ACC112 (cell line): ENCODE results near the gene INPP5F.
A peak's percentile ranks its signal among the peaks of the same experiment; 100 is the strongest.

Source experiments
- H2AFZ ChIP-seq: fragments of 200-600 bp; sonication (generic); one replicate; pipeline ENCODE4 v1.6.0; 2017; ENCODE audit warnings: antibody characterized with exemption, low read length; ENCODE audit not compliant: unreplicated experiment
- H3K27ac ChIP-seq: fragments of 200-600 bp; sonication (generic); 2 replicates; pipeline ENCODE4 v1.5.1; 2014; ENCODE audit warnings: low read depth, mild to moderate bottlenecking, antibody characterized with exemption, low read length, moderate library complexity
- H3K27me3 ChIP-seq: fragments of 200-600 bp; sonication (generic); 2 replicates; pipeline ENCODE4 v1.6.1; 2014; ENCODE audit warnings: mild to moderate bottlenecking, antibody characterized with exemption, low read length, moderate library complexity, mixed read lengths; ENCODE audit not compliant: insufficient read depth
- H3K36me3 ChIP-seq: fragments of 200-600 bp; sonication (generic); 2 replicates; pipeline ENCODE4 v1.6.1; 2016; ENCODE audit warnings: mild to moderate bottlenecking, antibody characterized with exemption, low read length, moderate library complexity, mixed read lengths; ENCODE audit not compliant: insufficient read depth
- H3K4me1 ChIP-seq: fragments of 200-600 bp; sonication (generic); one replicate; pipeline ENCODE4 v1.6.1; 2016; ENCODE audit warnings: low read length, mixed read lengths; ENCODE audit not compliant: insufficient read depth, unreplicated experiment, control insufficient read depth
- H3K4me3 ChIP-seq: fragments of 200-600 bp; sonication (generic); 2 replicates; pipeline ENCODE4 v1.5.1; 2014; ENCODE audit warnings: mild to moderate bottlenecking, low read depth, low read length
- H3K79me2 ChIP-seq: fragments of 200-600 bp; sonication (generic); one replicate; pipeline ENCODE4 v1.6.0; 2016; ENCODE audit warnings: low read length; ENCODE audit not compliant: control insufficient read depth, unreplicated experiment, insufficient read depth

Gene INPP5F

DNA sequence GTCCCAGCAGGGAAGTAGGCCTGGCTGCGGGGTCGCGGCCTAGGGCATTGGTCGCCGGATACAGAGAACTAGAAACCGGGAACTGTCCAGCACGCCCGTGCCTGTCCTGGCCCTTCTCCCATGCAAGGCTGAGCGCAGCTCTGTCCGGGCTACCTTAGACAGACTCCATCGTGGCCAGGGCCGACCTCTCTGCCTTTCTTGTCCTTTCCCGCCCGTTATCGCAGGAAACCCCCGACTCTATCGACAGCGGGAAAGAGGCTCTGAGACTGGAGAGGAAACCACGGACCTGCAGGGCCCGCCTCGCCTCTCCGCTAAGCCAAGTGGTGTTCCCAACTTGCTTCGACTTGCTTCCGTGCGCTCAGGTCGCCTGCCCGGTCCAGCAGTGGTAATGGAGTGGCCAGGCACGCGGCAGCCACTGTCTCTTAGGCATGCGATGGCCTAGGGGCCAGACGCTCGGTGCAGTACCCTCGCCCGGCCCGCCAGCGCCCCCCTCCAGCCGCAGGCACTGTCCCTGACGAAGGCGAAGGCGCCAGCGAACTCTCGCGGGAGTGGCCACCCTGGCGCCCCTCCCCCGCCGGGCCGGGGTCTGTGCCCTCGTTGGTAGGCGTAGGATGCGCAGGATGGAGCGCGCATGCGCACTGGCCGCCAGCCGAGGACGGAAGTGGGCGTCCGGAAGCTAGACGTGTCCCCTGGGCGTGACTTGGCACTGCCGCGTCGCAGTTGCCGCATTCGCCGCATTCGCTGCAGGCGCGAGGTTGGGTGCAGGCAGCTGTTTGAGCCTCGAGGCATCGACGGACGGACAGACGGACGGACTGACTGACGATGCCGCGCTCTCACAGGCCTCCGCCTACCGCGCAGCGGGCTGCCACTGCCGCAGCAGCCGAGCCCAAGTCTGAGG is 92.4 kb downstream of the INPP5F start:
- no peak overlapping the region for H2AFZ ChIP-seq
- no peaks in the 10 kb centered on the region for H3K4me1 ChIP-seq
- no peak overlapping the region for H3K27ac ChIP-seq
- peak overlapping the region; percentile 68 for H3K4me3 ChIP-seq
- H3K36me3 ChIP-seq, result no peaks in the 10 kb centered on the region
- H3K27me3 ChIP-seq, result no peaks in the 10 kb centered on the region
- no peaks in the 10 kb centered on the region for H3K79me2 ChIP-seq

- H3K4me3 ChIP-seq, result peak overlapping the region; percentile 68
- no peaks in the 10 kb centered on the region for H3K27me3 ChIP-seq
- no peak overlapping the region for H2AFZ ChIP-seq
- no peaks in the 10 kb centered on the region for H3K79me2 ChIP-seq
- H3K27ac ChIP-seq, result no peak overlapping the region
- no peaks in the 10 kb centered on the region for H3K4me1 ChIP-seq
- no peaks in the 10 kb centered on the region for H3K36me3 ChIP-seq
Measured at GRCh38 chr10:119818889-119819270, 93.0 kb downstream of the INPP5F start.

GRCh38 chr10:119821182-119821581 is 95.3 kb downstream of the INPP5F start:
- Histone ChIP-seq H3K4me1 (no peaks in the 10 kb centered on the region), H3K79me2 (no peaks in the 10 kb centered on the region), H2AFZ (no peak overlapping the region), H3K4me3 (no peak overlapping the region), H3K27me3 (no peaks in the 10 kb centered on the region), H3K36me3 (no peaks in the 10 kb centered on the region), H3K27ac (no peak overlapping the region)

- H3K27ac ChIP-seq, result no peak overlapping the region
Measured at GRCh38 chr10:119824299-119824698, 98.4 kb downstream of the INPP5F start.

DNA sequence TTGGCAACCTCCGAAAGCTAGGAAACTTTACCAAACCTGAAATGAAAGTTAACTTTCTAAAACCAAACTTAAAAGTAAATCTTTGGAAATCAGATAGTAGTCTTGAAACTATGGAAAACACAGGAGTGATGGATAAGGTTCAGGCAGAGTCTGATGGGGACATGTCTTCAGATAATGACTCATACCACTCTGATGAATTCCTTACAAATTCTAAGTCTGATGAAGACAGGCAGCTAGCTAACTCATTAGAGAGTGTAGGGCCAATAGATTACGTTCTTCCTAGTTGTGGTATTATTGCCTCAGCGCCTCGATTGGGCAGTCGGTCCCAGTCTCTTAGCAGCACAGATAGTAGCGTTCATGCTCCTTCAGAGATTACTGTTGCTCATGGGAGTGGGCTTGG is 100.9 kb downstream of the INPP5F start:
- Histone ChIP-seq H3K4me3 (no peak overlapping the region), H3K4me1 (no peaks in the 10 kb centered on the region), H2AFZ (no peak overlapping the region), H3K36me3 (peaks cover 33% of the 10 kb centered on the region), H3K79me2 (no peaks in the 10 kb centered on the region), H3K27me3 (no peaks in the 10 kb centered on the region), H3K27ac (no peak overlapping the region)

More at GRCh38 chr10:119824299-119824698, 98.4 kb downstream of the INPP5F start:
- peaks cover 13% of the 10 kb centered on the region; the same call in 1 of the 2 replicates for H3K36me3 ChIP-seq
- no peaks in the 10 kb centered on the region for H3K27me3 ChIP-seq
- no peaks in the 10 kb centered on the region for H3K79me2 ChIP-seq
- H2AFZ ChIP-seq, result no peak overlapping the region
- no peaks in the 10 kb centered on the region for H3K4me1 ChIP-seq
- no peak overlapping the region for H3K4me3 ChIP-seq

GRCh38 chr10:119827430-119827829 is 101.6 kb downstream of the INPP5F start:
- Histone ChIP-seq H3K79me2 (no peaks in the 10 kb centered on the region), H3K36me3 (peaks cover 34% of the 10 kb centered on the region), H3K4me3 (no peak overlapping the region)

DNA sequence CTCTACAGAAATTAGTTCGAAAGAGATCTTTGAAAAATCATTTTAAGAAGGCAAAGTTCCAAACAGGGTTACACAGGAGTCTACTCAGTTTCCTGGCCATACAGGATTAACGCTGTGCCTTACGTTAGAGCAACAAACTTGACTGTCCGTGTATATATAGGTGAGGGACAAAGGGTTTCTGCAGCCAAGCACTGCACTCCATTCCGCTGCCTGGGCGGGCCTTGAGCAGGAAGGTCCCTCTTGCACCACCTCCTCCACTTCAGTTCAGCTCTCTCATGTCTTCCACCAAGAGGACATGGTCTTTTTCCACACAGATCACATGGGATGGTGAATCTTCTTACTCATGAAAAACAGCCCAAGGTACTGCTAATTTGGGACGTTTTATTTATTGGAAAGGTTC is 103.6 kb downstream of the INPP5F start:
- Histone ChIP-seq H3K27ac (no peak overlapping the region), H3K4me1 (no peaks in the 10 kb centered on the region), H3K79me2 (no peaks in the 10 kb centered on the region), H2AFZ (no peak overlapping the region), H3K4me3 (no peak overlapping the region), H3K36me3 (peaks cover 34% of the 10 kb centered on the region), H3K27me3 (no peaks in the 10 kb centered on the region)

More at GRCh38 chr10:119827430-119827829, 101.6 kb downstream of the INPP5F start:
- H2AFZ ChIP-seq, result no peak overlapping the region
- H3K27ac ChIP-seq, result no peak overlapping the region
- no peaks in the 10 kb centered on the region for H3K27me3 ChIP-seq
- H3K4me1 ChIP-seq, result no peaks in the 10 kb centered on the region

GRCh38 chr10:119830851-119831250 is 105.0 kb downstream of the INPP5F start:
- Histone ChIP-seq H3K4me1 (no peaks in the 10 kb centered on the region), H2AFZ (no peak overlapping the region), H3K36me3 (peaks cover 34% of the 10 kb centered on the region), H3K4me3 (no peak overlapping the region), H3K79me2 (no peaks in the 10 kb centered on the region), H3K27ac (no peak overlapping the region), H3K27me3 (no peaks in the 10 kb centered on the region)

DNA sequence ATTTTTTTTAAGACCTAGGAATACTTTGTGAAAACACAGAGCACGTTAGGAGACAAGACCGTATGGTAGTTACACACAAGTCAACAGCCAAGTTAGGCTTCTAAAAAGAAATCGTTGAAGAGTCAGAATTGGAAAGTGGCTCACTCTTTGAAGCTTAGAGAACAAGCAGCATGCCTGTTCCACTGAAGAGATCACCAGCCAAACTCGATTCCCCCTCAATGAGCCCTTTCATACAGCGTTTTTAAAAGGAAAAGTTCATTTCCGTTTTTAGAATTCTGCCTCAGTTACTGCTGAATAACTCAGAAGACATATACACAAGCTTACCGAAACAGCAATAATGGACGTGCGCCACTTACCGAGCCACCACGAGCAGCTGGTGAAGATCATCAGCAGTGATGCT is 105.8 kb downstream of the INPP5F start:
- no peak overlapping the region for H2AFZ ChIP-seq
- H3K36me3 ChIP-seq, result peaks cover 40% of the 10 kb centered on the region
- no peak overlapping the region for H3K4me3 ChIP-seq
- H3K4me1 ChIP-seq, result no peaks in the 10 kb centered on the region
- no peak overlapping the region for H3K27ac ChIP-seq
- no peaks in the 10 kb centered on the region for H3K79me2 ChIP-seq
- no peaks in the 10 kb centered on the region for H3K27me3 ChIP-seq

- Histone ChIP-seq H3K36me3 (peaks cover 40% of the 10 kb centered on the region), H3K4me3 (no peak overlapping the region), H3K27me3 (no peaks in the 10 kb centered on the region), H3K4me1 (no peaks in the 10 kb centered on the region), H2AFZ (no peak overlapping the region), H3K27ac (no peak overlapping the region), H3K79me2 (no peaks in the 10 kb centered on the region)
Measured at GRCh38 chr10:119832951-119833350, 107.1 kb downstream of the INPP5F start.

DNA sequence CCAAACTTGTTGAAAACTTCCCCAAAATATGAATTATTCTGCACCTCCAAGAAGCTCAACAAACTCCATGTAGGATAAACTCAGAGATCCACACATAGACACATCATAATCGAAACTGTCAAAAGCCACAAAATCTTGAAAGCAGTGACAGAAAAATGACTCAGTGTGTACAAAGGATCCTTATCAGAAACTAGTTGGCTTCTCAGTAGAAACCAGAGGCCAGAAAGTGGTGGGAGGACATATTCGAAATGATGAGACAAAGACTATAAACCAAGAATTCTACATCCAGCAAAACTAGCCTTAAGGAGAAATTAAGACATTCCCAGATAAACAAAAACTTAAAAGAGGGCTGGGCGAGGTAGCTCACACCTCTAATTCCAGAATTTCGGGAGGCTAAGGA is 108.3 kb downstream of the INPP5F start:
- Histone ChIP-seq H3K27me3 (no peaks in the 10 kb centered on the region), H3K4me1 (no peaks in the 10 kb centered on the region), H3K27ac (no peak overlapping the region), H3K79me2 (no peaks in the 10 kb centered on the region), H2AFZ (no peak overlapping the region), H3K36me3 (peaks cover 44% of the 10 kb centered on the region), H3K4me3 (no peak overlapping the region)
